GM23338 (cell line): ENCODE results near the gene AKR1C1. TPM values are rescaled to one million over a fixed set of nuclear protein-coding genes. Genes with fewer than 3 reads are reported as not detected.
A peak's percentile ranks its signal among the peaks of the same experiment; 100 is the strongest.
"Not testable (repeated sequence)": the region's sequence is repeated elsewhere in the genome, so short reads cannot be mapped to it uniquely, and the experiment has no call there.

Experiments
- ATAC-seq: fragments of 200-7000 bp; cut with Tn5 transposase; 3 replicates; pipeline ENCODE4 v1.9.1; 2020
- DNase-seq: peaks from one replicate; pipeline ENCODE4 v3.0.0-alpha.2; 2015; ENCODE audit warnings: low spot score
- H2AFZ ChIP-seq: fragments of 200-600 bp; sonication (generic); 2 replicates; pipeline ENCODE4 v1.8.0; 2016; ENCODE audit warnings: antibody characterized with exemption, mild to moderate bottlenecking, moderate library complexity
- H3F3A ChIP-seq: fragments of 200-600 bp; sonication (generic); replicated peaks from 2 replicates; pipeline ENCODE4 v1.8.0; 2017; ENCODE audit warnings: antibody characterized with exemption, mixed run types, low read depth
- H3K27ac ChIP-seq: fragments of 200-600 bp; sonication (generic); 2 replicates; pipeline ENCODE4 v1.6.1; 2016; ENCODE audit warnings: low read depth
- H3K27me3 ChIP-seq: fragments of 200-600 bp; sonication (generic); 2 replicates; pipeline ENCODE4 v1.8.0; 2016; ENCODE audit warnings: mild to moderate bottlenecking, mixed run types, moderate library complexity; ENCODE audit not compliant: insufficient read depth
- H3K36me3 ChIP-seq: fragments of 200-600 bp; sonication (generic); 2 replicates; pipeline ENCODE4 v1.8.0; 2016; ENCODE audit warnings: mild to moderate bottlenecking; ENCODE audit not compliant: insufficient read depth
- H3K4me1 ChIP-seq: fragments of 200-600 bp; sonication (generic); 2 replicates; pipeline ENCODE4 v1.8.0; 2016; ENCODE audit warnings: mild to moderate bottlenecking, moderate library complexity; ENCODE audit not compliant: insufficient read depth
- H3K4me2 ChIP-seq: fragments of 200-600 bp; sonication (generic); 2 replicates; pipeline ENCODE4 v1.7.1; 2017; ENCODE audit warnings: mixed run types
- H3K4me3 ChIP-seq: fragments of 200-600 bp; sonication (generic); 2 replicates; pipeline ENCODE4 v1.6.1; 2016; ENCODE audit warnings: mixed run types
- H3K79me2 ChIP-seq: fragments of 200-600 bp; sonication (generic); replicated peaks from 2 replicates; pipeline ENCODE4 v1.8.0; 2017; ENCODE audit warnings: mild to moderate bottlenecking; ENCODE audit not compliant: insufficient read depth
- H3K9me2 ChIP-seq: fragments of 200-600 bp; sonication (generic); 2 replicates; pipeline ENCODE4 v1.8.0; 2017; ENCODE audit not compliant: insufficient read depth
- H4K20me1 ChIP-seq: fragments of 200-600 bp; sonication (generic); replicated peaks from 2 replicates; pipeline ENCODE4 v1.8.0; 2017; ENCODE audit warnings: mild to moderate bottlenecking; ENCODE audit not compliant: insufficient read depth
- H3K27ac Mint-ChIP-seq: 2 replicates; pipeline ENCODE4 v1.8.0; 2020; ENCODE audit warnings: inconsistent platforms, mild to moderate bottlenecking, moderate library complexity, mixed read lengths
- H3K27me3 Mint-ChIP-seq: 3 replicates; pipeline ENCODE4 v1.8.0; 2022; ENCODE audit warnings: low read depth, mild to moderate bottlenecking, moderate library complexity, mixed read lengths, inconsistent platforms; ENCODE audit not compliant: insufficient read depth, poor library complexity
- H3K36me3 Mint-ChIP-seq: 3 replicates; pipeline ENCODE4 v1.8.0; 2021; ENCODE audit warnings: low read depth, mild to moderate bottlenecking, inconsistent platforms, moderate library complexity, mixed read lengths
- H3K4me1 Mint-ChIP-seq: 3 replicates; pipeline ENCODE4 v1.8.0; 2020; ENCODE audit warnings: mild to moderate bottlenecking, inconsistent platforms, mixed read lengths
- H3K4me3 Mint-ChIP-seq: 3 replicates; pipeline ENCODE4 v1.8.0; 2021; ENCODE audit warnings: moderate library complexity, mild to moderate bottlenecking, inconsistent platforms, mixed read lengths
- H3K9me3 Mint-ChIP-seq: 3 replicates; pipeline ENCODE4 v1.8.0; 2020; ENCODE audit warnings: moderate library complexity, mild to moderate bottlenecking, inconsistent platforms, mixed read lengths
- polyA plus RNA-seq: library from polyadenylated mRNA; unstranded; fragments of >200 nt; fragmentation: Nextera tagmentation; extraction: Ambion mirVana; gene quantifications from 2 replicates; pipeline ENCODE4 v1.2.1, GENCODE V29; 2016
- total RNA-seq: library from RNA; depleted of rRNA; stranded (reverse); fragments of >200 nt; shearing (Covaris generic); gene quantifications from 2 replicates; pipeline ENCODE4 v1.2.3, GENCODE V29; 2014
- TF ChIP-seq, protein P1 (sequence below), 2 experiments: fragments of 200-600 bp in 1 of 2; sonication (generic) in 1 of 2; conservative IDR thresholded peaks; 2 replicates each; pipeline versions ENCODE4 v1.5.1 to v1.6.1; 2016 to 2017; ENCODE audit warnings: antibody characterized with exemption in 2 of 2, low read depth in 2 of 2, mild to moderate bottlenecking in 2 of 2, moderate library complexity in 1 of 2

The AKR1C1 gene
- total and polyA plus RNA-seq, 2 experiments from 2014 or later = 2.6 to 5.1 TPM

DNA sequence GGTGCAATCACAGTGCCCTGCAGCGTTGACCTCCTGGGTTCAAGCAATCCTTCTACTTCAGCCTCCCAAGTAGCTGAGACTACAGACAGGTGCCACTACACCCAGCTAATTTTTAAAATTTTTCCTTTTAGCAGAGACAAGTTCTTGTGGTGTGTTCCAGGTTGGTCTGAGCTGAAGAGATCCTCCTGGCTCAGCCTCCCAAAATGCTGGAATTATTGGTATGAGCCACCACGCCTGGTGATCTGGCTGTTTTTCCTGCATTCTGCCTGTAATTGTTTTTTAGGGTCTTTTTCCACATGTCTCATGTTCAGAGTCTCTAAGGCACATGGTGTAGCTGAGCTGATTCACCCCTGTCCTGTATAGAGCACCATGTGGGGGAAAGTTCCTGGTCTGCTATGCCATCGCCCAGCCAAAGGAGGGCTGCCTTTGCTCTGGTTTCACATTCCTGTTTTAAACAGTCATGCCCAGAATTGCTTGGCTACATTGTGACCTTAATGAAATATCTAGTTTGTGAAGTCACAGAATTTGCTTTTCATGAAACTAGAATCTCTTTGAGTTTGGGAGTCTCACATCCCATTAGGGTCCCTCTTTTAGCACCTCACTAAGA is 55.6 kb downstream of the AKR1C1 start:
- not testable (repeated sequence) for H3K27ac ChIP-seq, H3K4me3 ChIP-seq
- peak; percentile 78 for ATAC-seq

DNA sequence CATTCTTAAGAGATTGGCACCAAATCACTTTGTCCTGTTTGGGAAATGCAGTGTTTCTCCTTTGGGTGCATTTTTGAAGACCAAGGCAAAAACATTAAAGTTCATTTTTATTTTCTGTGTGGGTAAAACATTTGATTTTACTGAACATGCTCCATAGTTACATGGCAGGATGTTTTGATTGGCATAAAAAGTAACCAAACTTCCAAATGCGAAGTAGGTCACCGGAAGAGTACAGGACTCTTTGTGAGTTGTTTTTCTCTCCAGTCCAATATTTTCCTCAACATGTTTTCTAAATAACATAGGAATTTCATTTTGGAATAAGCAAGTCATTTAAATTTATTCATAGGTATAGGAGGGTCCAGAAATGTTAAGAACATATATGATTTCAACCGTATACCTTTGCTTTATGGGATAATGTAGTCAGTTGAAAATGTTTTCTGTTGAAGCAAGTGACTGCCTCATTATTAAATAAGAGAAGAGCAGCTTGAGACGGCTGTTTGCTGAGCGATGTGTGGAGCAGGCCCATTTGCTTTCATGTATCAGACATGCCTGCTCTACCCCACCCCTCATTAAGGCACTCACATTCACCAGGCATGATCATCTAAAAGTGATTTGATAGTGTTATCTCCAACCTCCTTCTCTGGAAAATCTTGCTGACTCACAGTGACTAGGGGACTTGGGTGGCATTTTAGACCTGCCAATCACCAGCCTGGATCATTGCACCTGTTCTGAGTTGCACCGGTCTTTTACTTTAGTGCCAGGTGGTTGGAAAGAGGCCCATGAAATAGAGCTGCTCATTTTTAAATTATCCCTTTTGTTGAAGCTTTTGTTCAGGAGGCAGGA is 56.8 kb downstream of the AKR1C1 start:
- not testable (repeated sequence) for H3K27me3 ChIP-seq, H3K4me3 ChIP-seq, ATAC-seq, H3K79me2 ChIP-seq, H3F3A ChIP-seq, DNase-seq, H3K27me3 Mint-ChIP-seq, H3K4me3 Mint-ChIP-seq, H3K27ac ChIP-seq, H3K36me3 ChIP-seq, H3K36me3 Mint-ChIP-seq, H2AFZ ChIP-seq, H3K9me3 Mint-ChIP-seq, H3K4me2 ChIP-seq, H4K20me1 ChIP-seq
- Histone ChIP-seq H3K9me2 (peaks cover 11% of the 10 kb centered on the region), H3K4me1 (peaks cover 23% of the 10 kb centered on the region)
- peaks cover 18% of the 10 kb centered on the region for H3K4me1 Mint-ChIP-seq
- peak overlapping the region; percentile 86; the same call in 1 of the 2 replicates for H3K27ac Mint-ChIP-seq

More for the DNA sequence above, 55.6 kb downstream of the AKR1C1 start:
- not testable (repeated sequence) for DNase-seq, H4K20me1 ChIP-seq, H3K4me3 Mint-ChIP-seq, H3K4me2 ChIP-seq, H3K36me3 Mint-ChIP-seq, H3K79me2 ChIP-seq, H3K27ac Mint-ChIP-seq, H2AFZ ChIP-seq, H3K9me3 Mint-ChIP-seq, H3K36me3 ChIP-seq, H3F3A ChIP-seq, H3K27me3 Mint-ChIP-seq, H3K27me3 ChIP-seq
- peaks cover 23% of the 10 kb centered on the region for H3K4me1 ChIP-seq
- TF ChIP-seq, protein P1, sequence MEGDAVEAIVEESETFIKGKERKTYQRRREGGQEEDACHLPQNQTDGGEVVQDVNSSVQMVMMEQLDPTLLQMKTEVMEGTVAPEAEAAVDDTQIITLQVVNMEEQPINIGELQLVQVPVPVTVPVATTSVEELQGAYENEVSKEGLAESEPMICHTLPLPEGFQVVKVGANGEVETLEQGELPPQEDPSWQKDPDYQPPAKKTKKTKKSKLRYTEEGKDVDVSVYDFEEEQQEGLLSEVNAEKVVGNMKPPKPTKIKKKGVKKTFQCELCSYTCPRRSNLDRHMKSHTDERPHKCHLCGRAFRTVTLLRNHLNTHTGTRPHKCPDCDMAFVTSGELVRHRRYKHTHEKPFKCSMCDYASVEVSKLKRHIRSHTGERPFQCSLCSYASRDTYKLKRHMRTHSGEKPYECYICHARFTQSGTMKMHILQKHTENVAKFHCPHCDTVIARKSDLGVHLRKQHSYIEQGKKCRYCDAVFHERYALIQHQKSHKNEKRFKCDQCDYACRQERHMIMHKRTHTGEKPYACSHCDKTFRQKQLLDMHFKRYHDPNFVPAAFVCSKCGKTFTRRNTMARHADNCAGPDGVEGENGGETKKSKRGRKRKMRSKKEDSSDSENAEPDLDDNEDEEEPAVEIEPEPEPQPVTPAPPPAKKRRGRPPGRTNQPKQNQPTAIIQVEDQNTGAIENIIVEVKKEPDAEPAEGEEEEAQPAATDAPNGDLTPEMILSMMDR (conservative IDR thresholded peaks at IDR 0.05; ENCODE audit: low read depth in 2 of 2) = peak in 1 of 2 experiments; percentile 26; a peak in 1 of 4 replicates
- H3K4me1 Mint-ChIP-seq = peaks cover 18% of the 10 kb centered on the region
- peaks cover 11% of the 10 kb centered on the region for H3K9me2 ChIP-seq

DNA sequence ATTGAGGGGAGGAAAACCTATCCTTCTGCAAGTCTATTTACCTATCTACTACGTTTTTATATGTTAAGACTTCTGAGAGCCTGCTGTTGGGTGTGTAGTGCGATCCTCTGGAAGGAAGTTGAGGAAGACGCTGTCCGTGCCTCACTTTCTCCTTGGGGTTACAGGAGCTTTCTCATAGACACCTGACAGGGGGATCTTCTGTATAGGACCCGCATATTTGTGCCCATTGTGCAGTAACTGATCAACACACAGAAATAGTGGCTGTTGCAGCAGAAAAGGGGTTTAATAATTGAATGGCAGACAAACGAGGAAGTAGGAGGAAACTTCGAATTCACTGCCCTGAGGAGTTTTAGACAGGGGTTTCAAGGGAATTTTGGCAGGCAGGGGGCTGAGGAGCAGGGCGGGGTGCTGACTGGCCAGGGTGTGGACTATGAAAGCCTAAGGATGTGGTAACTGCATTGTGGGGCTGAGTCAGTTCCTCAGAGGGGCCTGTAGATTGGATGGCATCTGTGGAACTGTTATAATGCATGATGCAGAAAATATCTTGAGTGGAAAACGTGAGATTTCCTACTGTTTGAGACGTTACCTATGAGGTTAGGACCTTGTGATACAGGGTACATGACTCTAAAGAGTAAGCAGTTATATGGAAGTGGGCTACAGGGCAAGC is 58.5 kb downstream of the AKR1C1 start:
- peaks cover 23% of the 10 kb centered on the region for H3K4me1 ChIP-seq
- not testable (repeated sequence) for H3K27me3 ChIP-seq, ATAC-seq, DNase-seq, H3K27me3 Mint-ChIP-seq, H3K9me2 ChIP-seq, H3K4me2 ChIP-seq, H3K27ac ChIP-seq, H3K36me3 ChIP-seq, H3K79me2 ChIP-seq, H2AFZ ChIP-seq, H3K4me3 ChIP-seq, H3F3A ChIP-seq, H3K36me3 Mint-ChIP-seq, H3K9me3 Mint-ChIP-seq, H4K20me1 ChIP-seq, H3K4me3 Mint-ChIP-seq, H3K27ac Mint-ChIP-seq
- peaks cover 18% of the 10 kb centered on the region for H3K4me1 Mint-ChIP-seq
